Transverse colon (tissue), 4 donors: ENCODE results near the gene UQCC2. TPM values are rescaled to one million over a fixed set of nuclear protein-coding genes. Genes with fewer than 3 reads are reported as not detected.

Experiments used
- DNase-seq: peaks from one replicate; pipeline ENCODE4 v3.0.0-alpha.2; 2019
- H3K27ac ChIP-seq, 4 donors: fragments of 200-600 bp; sonication (generic); 2 replicates each; pipeline ENCODE4 v1.5.1; 2016 to 2018; ENCODE audit warnings: inconsistent platforms in 4 of 4
- H3K27me3 ChIP-seq: fragments of 200-600 bp; sonication (generic); 2 replicates; pipeline ENCODE4 v1.5.1; 2017; ENCODE audit warnings: inconsistent platforms
- H3K36me3 ChIP-seq, 4 donors: fragments of 200-600 bp; sonication (generic); 2 replicates each; pipeline ENCODE4 v1.5.1; 2017 to 2019; ENCODE audit warnings: inconsistent platforms in 4 of 4
- H3K4me1 ChIP-seq, 4 donors: fragments of 200-600 bp; sonication (generic); 2 replicates each; pipeline ENCODE4 v1.5.1; 2017 to 2020; ENCODE audit warnings: inconsistent platforms in 4 of 4
- H3K4me3 ChIP-seq, 4 donors: fragments of 200-600 bp; sonication (generic); 1 replicate in 1 of 4; 2 replicates in 3 of 4; pipeline versions ENCODE4 v1.5.1 to v1.6.1; 2017 to 2019; ENCODE audit warnings: inconsistent platforms in 4 of 4
- H3K9me3 ChIP-seq, 2 donors: fragments of 200-600 bp; sonication (generic); 2 replicates each; pipeline ENCODE4 v1.5.1; 2017 to 2019; ENCODE audit warnings: inconsistent platforms in 2 of 2
- EP300 ChIP-seq: sonication (generic); formaldehyde crosslinking; IDR thresholded peaks from one replicate; pipeline ENCODE4 v1.6.1; 2017; ENCODE audit warnings: antibody characterized with exemption, low read depth
- POLR2A ChIP-seq: fragments of 450-650 bp; IDR thresholded peaks from one replicate; pipeline ENCODE4 v1.6.1; 2016; ENCODE audit warnings: antibody characterized with exemption, mild to moderate bottlenecking, moderate library complexity
- POLR2AphosphoS5 ChIP-seq, 3 donors: sonication (generic); formaldehyde crosslinking; IDR thresholded peaks; one replicate each; pipeline ENCODE4 v1.6.1; 2016; ENCODE audit warnings: antibody characterized with exemption in 3 of 3
- WGBS, 2 donors: methylation state at CpG; one replicate each; pipeline ENCODE4 v1.1.5; 2018; ENCODE audit warnings: low coverage in 1 of 2; 5-methylcytosine and 5-hydroxymethylcytosine counted together
- in situ Hi-C, 4 donors: fragments of 200-750 bp; cut with MboI; loops; one replicate each; pipeline versions ENCODE4 v1.15.0 to v1.15.1; 2017; ENCODE audit warnings: low sequenced_read_pairs in 3 of 4, low pct_ligation_motif_present in 1 of 4, low pct_unique_long_range_greater_than_20kb in 1 of 4
- intact Hi-C: fragments of 100-400 bp; cut with DNase I; formaldehyde crosslinking; loops from one replicate; pipeline ENCODE4 v1.15.1; 2023; ENCODE audit warnings: low total_unique reads
- total RNA-seq, 4 donors: library from RNA; depleted of rRNA; stranded (reverse); fragments of >200 nt; gene quantifications; one replicate each; pipeline ENCODE4 v1.1.0, GENCODE V29; 2016
- TF ChIP-seq, protein P1 (sequence below), 5 experiments: fragments of 200-600 bp in 3 of 5; fragments of 450-650 bp in 2 of 5; sonication (generic) in 3 of 5; IDR thresholded peaks; 1 replicate in 2 of 5; 2 replicates in 3 of 5; pipeline ENCODE4 v1.5.1; 2016 to 2017; ENCODE audit warnings: antibody characterized with exemption in 5 of 5, inconsistent platforms in 3 of 5, mild to moderate bottlenecking in 2 of 5, moderate library complexity in 1 of 5

Gene UQCC2
- total RNA-seq, 4 donors from 2014 or later, result 2.8 to 17.6 (median 8.8) TPM

DNA sequence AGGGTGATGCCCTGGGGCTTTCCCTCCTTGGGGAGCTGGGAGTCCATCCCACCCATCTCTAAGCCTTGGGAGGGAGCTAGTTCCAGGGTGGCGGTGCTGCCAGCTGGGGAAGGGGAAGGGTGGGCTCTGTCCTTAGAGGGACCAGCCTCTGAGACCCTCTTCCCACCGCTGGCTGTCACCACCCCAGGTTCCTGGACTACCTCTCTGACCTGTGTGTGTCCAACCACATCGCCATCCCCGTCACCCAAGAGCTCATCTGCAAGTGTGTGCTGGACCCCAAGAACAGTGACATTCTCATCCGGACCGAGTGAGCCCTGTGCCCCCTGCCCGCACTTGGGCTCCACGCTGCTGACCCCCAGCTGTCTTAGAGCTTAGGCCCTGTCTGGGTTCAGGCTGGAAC is 43.2 kb downstream of the UQCC2 start:
- no peak for DNase-seq
- in situ Hi-C loops, result no loop called here
- Histone ChIP-seq H3K27ac (peak overlapping the region in 2 of 4 donors; percentile 7 to 21), H3K4me3 (no peak overlapping the region), H3K9me3 (no peaks in the 10 kb centered on the region), H3K27me3 (no peaks in the 10 kb centered on the region), H3K36me3 (peaks cover 0 to 20% (median 0%) of the 10 kb centered on the region in 4 donors), H3K4me1 (no peaks in the 10 kb centered on the region)
- TF ChIP-seq POLR2A, result no peak
- TF ChIP-seq, protein P1, sequence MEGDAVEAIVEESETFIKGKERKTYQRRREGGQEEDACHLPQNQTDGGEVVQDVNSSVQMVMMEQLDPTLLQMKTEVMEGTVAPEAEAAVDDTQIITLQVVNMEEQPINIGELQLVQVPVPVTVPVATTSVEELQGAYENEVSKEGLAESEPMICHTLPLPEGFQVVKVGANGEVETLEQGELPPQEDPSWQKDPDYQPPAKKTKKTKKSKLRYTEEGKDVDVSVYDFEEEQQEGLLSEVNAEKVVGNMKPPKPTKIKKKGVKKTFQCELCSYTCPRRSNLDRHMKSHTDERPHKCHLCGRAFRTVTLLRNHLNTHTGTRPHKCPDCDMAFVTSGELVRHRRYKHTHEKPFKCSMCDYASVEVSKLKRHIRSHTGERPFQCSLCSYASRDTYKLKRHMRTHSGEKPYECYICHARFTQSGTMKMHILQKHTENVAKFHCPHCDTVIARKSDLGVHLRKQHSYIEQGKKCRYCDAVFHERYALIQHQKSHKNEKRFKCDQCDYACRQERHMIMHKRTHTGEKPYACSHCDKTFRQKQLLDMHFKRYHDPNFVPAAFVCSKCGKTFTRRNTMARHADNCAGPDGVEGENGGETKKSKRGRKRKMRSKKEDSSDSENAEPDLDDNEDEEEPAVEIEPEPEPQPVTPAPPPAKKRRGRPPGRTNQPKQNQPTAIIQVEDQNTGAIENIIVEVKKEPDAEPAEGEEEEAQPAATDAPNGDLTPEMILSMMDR (IDR thresholded peaks at IDR 0.05), result no peak
- TF ChIP-seq POLR2AphosphoS5 (IDR thresholded peaks at IDR 0.05), result no peak
- no peak for TF ChIP-seq EP300
- intact Hi-C loops, result no loop called here
- WGBS, 2 donors, result 93% methylated on average over 8 of the region's 8 CpGs; no CpG with 5 or more reads in 1 of the 2 donors

DNA sequence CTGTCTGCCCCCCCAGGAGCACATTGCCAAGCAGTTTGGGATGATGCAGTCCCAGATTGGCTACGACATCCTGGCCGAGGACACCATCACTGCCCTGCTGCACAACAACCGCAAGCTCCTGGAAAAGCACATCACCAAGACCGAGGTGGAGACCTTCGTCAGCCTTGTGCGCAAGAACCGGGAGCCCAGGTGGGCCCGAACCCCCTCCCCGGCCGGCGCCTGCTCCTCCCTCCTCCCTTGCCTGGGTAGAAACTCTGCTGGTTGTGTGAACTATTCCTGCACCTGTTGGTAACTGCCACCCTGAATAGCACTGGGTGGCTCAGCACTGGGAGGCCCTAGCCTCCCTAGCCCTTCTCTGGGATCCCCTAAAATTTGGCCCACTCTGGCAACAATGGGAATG is 43.7 kb downstream of the UQCC2 start:
- no peak for TF ChIP-seq POLR2A
- TF ChIP-seq POLR2AphosphoS5 (IDR thresholded peaks at IDR 0.05), result no peak
- TF ChIP-seq, protein P1 (IDR thresholded peaks at IDR 0.05), result no peak
- TF ChIP-seq EP300, result no peak
- in situ Hi-C loops, result no loop called here
- intact Hi-C loops, result no loop called here
- WGBS, 2 donors, result 93% methylated on average over 11 of the region's 11 CpGs; no CpG with 5 or more reads in 1 of the 2 donors
- Histone ChIP-seq H3K4me1 (no peaks in the 10 kb centered on the region), H3K27me3 (no peaks in the 10 kb centered on the region), H3K4me3 (no peak overlapping the region), H3K27ac (no peak overlapping the region), H3K9me3 (no peaks in the 10 kb centered on the region), H3K36me3 (peaks cover 0 to 20% (median 0%) of the 10 kb centered on the region in 4 donors)
- no peak for DNase-seq

DNA sequence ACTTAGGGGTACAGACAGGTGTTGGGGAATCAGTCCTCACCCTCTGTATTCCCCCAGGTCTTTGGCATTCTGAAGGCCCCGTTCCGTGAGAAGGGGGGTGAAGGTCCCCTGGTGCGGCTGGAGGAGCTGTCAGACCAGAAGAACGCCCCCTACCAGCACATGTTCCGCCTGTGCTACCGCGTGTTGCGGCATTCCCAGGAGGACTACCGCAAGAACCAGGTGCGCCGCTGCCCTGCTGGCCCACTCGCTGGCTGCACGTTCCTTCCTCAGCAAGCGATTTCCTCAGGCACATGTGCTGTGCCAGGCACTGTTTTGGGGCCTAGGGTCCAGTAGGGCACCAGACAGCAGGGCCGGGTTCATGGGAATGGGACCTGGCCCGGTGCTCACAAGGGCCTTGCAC is 44.4 kb downstream of the UQCC2 start:
- TF ChIP-seq EP300 (no peak), POLR2AphosphoS5 (IDR thresholded peaks at IDR 0.05) (no peak), POLR2A (no peak)
- TF ChIP-seq, protein P1 (IDR thresholded peaks at IDR 0.05), result no peak
- in situ Hi-C loops (no loop called here), intact Hi-C loops (no loop called here)
- no peak for DNase-seq
- H3K4me3 ChIP-seq, result no peak overlapping the region
- no peaks in the 10 kb centered on the region for H3K9me3 ChIP-seq
- WGBS, 2 donors, result 97% methylated on average over 10 of the region's 16 CpGs; no CpG with 5 or more reads in 1 of the 2 donors
- no peak overlapping the region for H3K27ac ChIP-seq
- no peaks in the 10 kb centered on the region for H3K27me3 ChIP-seq
- peaks cover 0 to 20% (median 0%) of the 10 kb centered on the region in 4 donors for H3K36me3 ChIP-seq
- H3K4me1 ChIP-seq, result no peaks in the 10 kb centered on the region

DNA sequence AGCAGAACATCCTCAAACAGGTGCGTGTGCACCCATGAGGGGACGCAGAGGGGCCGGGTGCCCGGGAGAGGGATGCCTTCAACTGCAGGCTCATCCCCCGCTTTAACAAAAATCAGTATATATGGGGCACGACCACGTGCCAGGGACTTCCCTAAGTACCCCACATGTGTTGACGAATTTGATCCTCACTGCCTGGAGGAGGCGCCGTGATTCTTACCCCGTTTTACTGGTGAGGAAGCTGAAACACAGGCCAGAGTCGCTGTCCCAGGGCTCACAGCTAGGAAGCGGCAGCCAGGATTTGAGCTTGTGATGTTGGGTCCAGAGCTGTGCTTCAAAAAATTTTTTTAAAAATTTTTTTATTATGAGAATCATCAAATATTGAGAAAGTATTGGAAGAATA is 45.5 kb downstream of the UQCC2 start:
- no peaks in the 10 kb centered on the region for H3K4me1 ChIP-seq
- H3K9me3 ChIP-seq, result no peaks in the 10 kb centered on the region
- no peak for TF ChIP-seq POLR2A
- TF ChIP-seq POLR2AphosphoS5 (IDR thresholded peaks at IDR 0.05), result no peak
- no peak for TF ChIP-seq EP300
- WGBS, 2 donors, result 91% methylated on average over 13 of the region's 13 CpGs; no CpG with 5 or more reads in 1 of the 2 donors
- H3K27ac ChIP-seq, result no peak overlapping the region
- no peak for DNase-seq
- intact Hi-C loops (no loop called here), in situ Hi-C loops (no loop called here)
- peaks cover 0 to 12% (median 0%) of the 10 kb centered on the region in 4 donors for H3K36me3 ChIP-seq
- no peaks in the 10 kb centered on the region for H3K27me3 ChIP-seq
- H3K4me3 ChIP-seq, result no peak overlapping the region

DNA sequence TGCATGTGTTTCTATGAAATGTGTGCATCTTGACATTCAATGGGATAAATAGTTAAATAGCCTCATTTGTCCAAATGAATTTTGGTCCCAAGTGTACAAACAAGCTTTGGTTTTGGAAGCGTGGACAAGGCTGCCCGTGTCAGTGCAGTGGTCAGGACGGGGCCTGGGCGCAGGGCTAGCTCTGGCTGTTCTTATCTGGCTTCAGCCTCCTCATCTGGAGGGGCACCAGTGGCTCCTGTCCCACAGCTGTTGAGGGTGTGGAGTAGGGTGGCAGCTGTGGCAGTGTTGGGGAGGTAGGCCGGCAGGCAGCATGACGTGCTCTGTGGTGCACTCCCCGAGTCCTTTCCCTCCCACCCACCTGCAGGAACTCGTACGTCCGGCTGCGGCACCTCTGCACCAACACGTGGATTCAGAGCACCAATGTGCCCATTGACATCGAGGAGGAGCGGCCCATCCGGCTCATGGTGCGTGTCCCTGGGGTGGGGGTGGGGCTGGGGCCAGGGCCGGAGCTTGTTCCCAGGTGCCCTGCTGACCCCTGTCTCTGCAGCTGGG is 46.9 kb downstream of the UQCC2 start:
- in situ Hi-C loops (no loop called here), intact Hi-C loops (no loop called here)
- no peaks in the 10 kb centered on the region for H3K9me3 ChIP-seq
- no peak for DNase-seq
- H3K27ac ChIP-seq, result no peak overlapping the region
- H3K36me3 ChIP-seq, result peaks cover 0 to 8% (median 0%) of the 10 kb centered on the region in 4 donors
- no peak overlapping the region for H3K4me3 ChIP-seq
- H3K4me1 ChIP-seq, result no peaks in the 10 kb centered on the region
- TF ChIP-seq EP300 (no peak), POLR2AphosphoS5 (IDR thresholded peaks at IDR 0.05) (no peak), POLR2A (no peak)
- TF ChIP-seq, protein P1 (IDR thresholded peaks at IDR 0.05), result no peak
- WGBS, 2 donors, result 92% methylated on average over 17 of the region's 17 CpGs; no CpG with 5 or more reads in 1 of the 2 donors
- H3K27me3 ChIP-seq, result no peaks in the 10 kb centered on the region
